HG02943 (cell line): ENCODE results near the gene PTCD2.
"Not testable (repeated sequence)": the region's sequence is repeated elsewhere in the genome, so short reads cannot be mapped to it uniquely, and the experiment has no call there.

Experiments used
- ATAC-seq: cut with Tn5 transposase; IDR thresholded peaks from one replicate; pipeline ENCODE4 v1.9.1; 2021; ENCODE audit warnings: mild to moderate bottlenecking, low read depth, moderate library complexity; ENCODE audit not compliant: unreplicated experiment

Gene PTCD2

GRCh38 chr5:72295539-72295938, 24.6 kb upstream of the PTCD2 start:
- ATAC-seq = no peak

DNA sequence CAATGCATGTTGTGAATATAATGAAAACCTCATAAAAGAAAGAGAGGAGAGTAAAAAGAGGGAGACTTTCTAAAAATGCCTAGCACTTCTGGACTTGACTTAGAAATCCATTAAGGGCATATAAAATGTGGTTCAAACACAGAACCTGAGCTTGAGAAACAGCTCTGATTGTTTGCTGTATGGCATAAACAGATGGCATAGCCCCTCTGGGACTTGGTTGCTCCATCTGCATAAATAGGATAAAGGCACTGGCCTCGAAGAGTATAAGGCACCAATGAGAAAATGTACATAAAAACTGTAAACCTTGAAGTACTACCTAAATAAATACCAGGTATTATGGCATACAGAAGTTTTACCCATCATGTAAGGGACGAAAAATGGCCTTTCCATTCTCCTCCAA, 23.9 kb upstream of the PTCD2 start:
- no peak for ATAC-seq

GRCh38 chr5:72298136-72298535, 22.0 kb upstream of the PTCD2 start:
- ATAC-seq = peak; percentile 52

GRCh38 chr5:72298711-72299110, 21.5 kb upstream of the PTCD2 start:
- ATAC-seq = no peak

DNA sequence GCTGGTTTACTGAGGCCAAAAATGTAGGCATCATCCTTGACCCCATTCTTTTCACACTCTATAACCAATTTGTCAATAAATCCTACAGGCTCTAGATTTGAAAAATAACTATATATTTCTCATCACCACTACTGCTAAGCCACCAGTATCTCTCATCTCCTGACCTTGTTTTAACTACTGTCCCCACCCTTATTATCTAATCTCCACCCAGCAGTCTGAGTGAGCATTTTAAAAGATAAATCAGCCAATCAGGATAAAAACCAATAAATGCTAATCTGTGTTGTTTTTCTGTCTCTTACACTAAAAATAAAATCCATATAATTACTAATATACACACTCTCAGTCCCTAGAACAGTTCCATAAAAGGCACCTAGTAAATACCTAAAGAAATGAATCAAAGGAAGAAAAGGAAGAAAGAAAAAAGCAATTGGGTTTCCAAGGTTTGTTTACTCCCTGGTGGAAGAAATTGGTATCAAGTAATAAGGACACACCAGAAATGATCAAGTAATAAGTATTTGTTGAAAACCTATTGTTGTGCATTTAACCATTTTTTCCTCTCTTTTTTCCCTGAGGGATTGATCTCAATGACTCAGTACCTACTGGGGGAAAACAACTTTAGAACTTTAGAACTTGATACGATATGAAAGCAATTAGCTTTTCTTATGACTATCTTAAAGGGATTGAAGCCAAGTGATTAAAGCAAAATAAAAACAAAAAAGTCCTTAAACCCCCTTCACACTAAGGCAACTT, 19.4 kb upstream of the PTCD2 start:
- no peak for ATAC-seq

DNA sequence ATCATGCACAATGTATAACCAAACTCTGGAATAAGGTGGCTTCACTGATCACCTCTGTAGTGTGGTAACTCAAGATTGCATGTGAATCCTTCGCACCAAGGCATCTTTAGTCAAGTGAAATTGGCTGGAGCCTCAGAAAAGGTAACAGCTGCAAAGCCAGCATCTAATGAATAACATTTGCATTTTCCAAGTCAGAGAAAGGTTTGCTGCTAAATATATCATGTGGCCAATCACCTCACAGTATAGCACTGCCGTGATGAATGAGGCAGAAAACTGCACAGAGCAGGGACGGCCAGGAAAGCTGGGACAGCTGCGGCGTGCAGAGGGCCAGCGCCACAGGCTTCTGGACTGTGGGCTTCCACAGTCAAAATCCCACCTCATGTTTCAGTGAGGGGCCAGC, 18.6 kb upstream of the PTCD2 start:
- ATAC-seq = peak; percentile 51

DNA sequence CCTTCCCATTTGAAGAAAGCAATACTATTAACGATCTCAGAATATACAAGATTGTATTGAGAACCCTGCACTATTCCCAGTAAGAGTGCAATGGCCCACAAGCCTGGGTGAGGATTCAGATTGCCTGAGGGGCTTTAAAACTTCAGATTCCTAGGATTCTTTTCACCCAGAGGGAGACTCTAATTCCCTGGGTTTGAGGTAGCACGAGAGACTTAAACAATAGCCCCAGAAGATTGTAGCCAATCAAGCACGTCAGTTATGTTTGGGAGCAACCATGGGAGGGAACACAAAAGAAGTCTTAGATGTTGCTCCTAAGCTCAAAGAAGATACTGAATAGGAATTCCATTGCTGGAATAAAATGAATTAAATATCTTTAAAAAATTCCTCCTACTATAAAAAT, 18.0 kb upstream of the PTCD2 start:
- no peak for ATAC-seq

- ATAC-seq = no peak
Observed at GRCh38 chr5:72305194-72306142, 14.7 kb upstream of the PTCD2 start.

DNA sequence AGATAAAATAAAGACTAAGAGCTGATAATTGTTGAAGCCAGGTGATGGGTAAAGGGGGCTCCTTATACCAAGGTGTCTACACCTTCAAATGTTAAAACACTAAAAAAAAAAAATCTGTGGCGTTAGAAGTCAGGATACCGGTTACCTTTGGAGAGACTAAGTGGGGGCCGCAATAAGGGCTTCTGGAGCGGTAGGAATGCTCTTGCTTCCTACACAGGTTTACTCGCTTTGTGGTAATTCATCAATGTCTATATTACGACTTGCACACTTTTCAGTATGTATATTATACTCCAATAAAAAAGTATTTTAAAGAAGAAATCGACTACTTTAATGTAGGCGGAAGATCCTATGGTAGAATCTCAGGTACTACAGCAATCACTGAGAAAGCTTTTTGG, 12.6 kb upstream of the PTCD2 start:
- no peak for ATAC-seq

DNA sequence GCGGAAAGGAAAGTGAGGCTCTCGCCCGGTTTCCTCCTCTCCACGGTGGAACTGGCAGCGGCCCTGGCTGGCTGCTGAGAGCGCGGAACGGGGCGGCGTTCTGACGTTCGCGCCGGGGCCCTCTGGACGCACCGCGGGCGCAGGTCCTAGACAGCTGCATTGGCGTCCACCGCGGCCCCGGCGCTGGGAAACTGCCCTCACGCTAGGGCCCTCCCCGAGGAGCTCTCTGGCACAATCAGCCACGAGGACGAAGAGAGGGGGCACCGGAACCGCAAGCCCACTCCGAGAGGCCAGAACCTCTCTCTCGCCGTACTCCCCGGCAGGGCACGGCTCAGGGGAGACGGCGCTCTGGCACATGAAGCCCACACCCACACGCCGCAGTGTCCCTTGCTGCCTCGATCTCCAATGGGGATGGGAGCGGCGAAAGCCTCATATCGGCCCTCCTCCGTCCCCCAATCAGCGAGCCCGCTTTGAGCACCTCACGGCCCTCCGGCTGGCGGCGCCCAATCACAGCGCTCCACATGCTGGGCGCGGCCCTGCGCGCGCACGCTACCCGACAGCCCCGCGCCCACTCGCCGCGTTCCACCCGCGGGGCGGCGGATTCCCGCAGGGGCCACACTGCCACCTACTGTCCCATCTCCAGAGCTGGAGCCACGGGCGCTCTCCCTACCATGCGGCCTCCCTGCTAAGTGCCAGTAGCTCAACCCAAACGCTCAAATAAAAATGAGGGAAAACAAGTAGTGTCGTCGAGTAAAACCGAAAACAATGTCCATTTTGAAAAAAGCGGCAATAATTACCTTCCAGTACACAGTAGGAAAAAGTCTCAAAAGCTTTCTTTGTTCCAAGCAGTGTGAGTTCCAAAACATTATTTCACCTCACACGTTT, 12.0 kb upstream of the PTCD2 start:
- peak; percentile 87 for ATAC-seq

DNA sequence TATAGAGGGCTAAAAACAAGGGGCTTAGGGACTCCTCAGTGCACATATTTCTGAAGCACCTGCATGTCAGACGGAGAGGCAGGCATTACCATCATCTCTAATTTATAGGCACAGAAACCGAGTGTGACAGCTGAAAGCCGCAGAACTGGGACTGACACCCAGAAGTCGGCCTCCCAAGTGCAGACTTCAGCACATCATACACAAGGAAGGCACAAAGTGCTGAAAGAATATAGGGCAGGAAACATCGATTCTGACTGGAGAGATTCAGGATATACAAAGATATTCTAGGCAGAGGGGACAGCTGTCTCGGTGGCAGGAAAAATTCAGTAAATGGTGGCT, 11.4 kb upstream of the PTCD2 start:
- no peak for ATAC-seq

- ATAC-seq = no peak
Observed at GRCh38 chr5:72313141-72313540, 7.0 kb upstream of the PTCD2 start.

DNA sequence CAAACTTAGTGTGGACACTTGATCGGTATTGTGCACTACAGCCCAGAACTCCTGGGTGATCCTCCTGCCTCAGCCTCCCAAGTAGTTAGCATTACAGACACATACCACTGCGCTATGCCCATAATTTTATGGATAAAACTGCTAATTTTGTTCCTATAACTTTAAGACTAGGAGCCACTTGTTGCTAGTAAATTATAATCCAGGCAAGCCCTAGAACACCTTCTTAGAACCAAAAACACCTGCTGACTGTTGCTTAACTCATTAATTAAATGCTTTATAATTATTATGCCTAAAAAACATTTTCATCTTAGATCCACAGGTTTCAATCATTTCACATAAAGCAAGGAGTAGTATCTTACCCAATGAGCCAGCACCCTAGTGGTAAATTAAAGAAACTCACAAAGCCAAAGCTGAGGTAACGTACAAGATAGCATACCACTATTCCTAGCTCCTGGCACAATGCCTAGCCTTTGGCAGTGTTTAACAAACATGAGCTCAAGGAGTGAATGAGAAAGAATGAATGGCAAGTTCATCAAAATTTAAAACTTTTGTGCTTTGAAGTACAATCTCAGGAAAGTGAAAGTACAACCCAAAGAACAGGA, 5.5 kb upstream of the PTCD2 start:
- ATAC-seq = no peak

DNA sequence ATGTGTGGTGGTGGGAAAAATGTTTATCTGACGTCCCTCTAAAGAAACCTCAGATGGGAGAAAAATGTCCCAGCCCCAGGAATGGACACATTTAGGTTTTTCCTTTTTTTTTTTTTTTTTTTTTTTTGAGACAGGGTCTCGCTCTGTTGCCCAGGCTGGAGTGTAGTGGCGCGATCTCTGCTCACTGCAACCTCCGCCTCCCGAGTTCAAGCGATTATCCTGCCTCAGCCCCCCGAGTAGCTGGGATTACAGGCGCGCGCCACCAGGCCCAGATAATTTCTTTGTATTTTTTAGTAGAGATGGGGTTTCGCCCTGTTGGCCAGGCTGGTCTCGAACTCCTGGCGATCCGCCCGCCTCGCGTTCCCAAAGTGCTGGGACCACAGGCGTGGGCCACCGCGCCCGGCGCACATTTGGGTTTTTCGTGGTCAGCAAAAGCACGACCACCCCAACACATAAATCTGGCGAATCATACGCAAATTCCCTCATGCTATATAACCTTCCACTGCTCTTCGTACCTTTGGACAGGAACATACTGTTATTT, 668 bp upstream of the PTCD2 start:
- ATAC-seq = not testable (repeated sequence)

DNA sequence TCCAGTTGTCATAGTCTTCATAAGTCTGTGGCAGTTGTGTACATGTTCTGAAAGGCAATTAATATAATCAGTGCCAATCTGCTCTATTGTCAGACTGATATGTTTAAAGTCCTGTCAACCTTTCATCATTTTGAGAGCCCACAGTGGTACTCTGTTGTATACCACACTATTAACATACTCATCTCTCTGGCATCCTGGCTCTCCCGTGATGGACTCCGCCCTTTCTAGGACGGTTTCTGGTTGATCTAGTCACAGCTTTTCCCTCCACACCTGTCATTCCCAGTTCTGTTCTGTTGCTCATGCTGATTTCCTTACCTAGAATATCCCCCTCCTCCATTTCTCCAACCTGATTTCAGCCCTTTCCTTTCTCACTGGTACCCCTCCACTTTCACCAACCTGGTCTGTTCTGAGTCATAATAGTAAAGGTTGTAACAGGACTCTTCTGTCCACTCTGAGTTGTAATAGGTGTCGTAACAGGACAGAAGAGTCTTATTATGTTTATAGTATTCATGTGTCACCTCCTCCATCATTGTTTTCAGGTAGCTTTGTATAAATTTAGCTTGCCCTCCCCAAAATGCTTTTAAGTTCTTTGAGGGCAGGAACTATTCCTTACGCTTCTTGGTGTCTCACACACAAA, 4.1 kb downstream of the PTCD2 start:
- ATAC-seq = no peak

DNA sequence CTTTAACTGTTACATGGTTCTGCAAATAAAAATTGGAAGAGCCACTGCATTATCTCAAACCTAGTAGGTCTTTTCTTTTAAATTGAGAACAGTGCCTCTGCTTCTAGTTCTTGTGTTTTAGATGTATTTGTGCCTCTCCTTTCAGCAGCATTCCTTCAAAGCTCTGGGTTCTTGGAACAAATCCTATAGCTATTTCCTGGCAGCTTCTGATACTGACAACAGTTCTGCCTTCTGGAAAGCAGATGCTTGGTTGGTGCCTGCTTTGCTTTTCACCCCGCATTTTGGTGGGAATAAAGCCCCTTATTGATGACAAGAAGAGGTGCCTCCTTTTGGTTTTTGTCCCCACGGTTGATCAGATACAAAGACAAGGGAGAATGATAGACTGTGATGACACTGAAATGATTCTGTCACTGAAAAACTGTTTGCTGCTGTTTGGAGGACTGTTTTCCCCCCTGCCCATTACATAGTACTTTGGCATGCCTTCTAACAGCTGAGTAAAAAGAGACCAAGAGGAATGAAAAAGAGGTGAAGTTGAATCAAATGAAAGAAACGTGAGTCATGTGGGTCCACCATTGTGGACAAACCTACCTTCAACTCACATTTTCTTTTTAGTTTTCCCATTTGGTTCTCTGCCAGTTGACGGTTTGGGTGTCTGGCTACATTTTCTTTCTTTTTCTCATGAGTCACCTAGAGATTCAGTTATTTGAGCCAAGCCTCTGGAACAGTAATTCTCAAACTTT, 5.6 kb downstream of the PTCD2 start:
- no peak for ATAC-seq

- no peak for ATAC-seq
Observed at GRCh38 chr5:72326306-72326649, 6.1 kb downstream of the PTCD2 start.

GRCh38 chr5:72328172-72328571, 8.0 kb downstream of the PTCD2 start:
- ATAC-seq = no peak

- no peak for ATAC-seq
Observed at GRCh38 chr5:72330712-72331111, 10.5 kb downstream of the PTCD2 start.
